B cell (primary cell): ENCODE results near the gene KCNIP1. TPM values are rescaled to one million over a fixed set of nuclear protein-coding genes. Genes with fewer than 3 reads are reported as not detected.

ENCODE experiments used
- ATAC-seq: fragments of 200-7000 bp; cut with Tn5 transposase; one replicate; pipeline ENCODE4 v1.10.0; 2021; ENCODE audit warnings: low read depth, mild to moderate bottlenecking, moderate number of reproducible peaks, moderate library complexity
- CTCF ChIA-PET: fragments of 350-600 bp; sonication (Branson Sonifier 250); formaldehyde crosslinking; loops from one replicate; lab custom pipeline; 2021; ENCODE audit warnings: antibody characterized with exemption, inconsistent platforms; lab: Charles Lee
- POLR2A ChIA-PET: fragments of 350-600 bp; sonication (Branson Sonifier 250); formaldehyde crosslinking; loops from one replicate; lab custom pipeline; 2021; ENCODE audit warnings: antibody characterized with exemption; lab: Charles Lee
- DNase-seq: peaks from one replicate; pipeline ENCODE4 v3.0.0; 2013
- H2AFZ ChIP-seq: 2 replicates; pipeline ENCODE4 v1.6.1; 2012; ENCODE audit warnings: mild to moderate bottlenecking, low read depth, low read length; ENCODE audit not compliant: insufficient read depth, poor library complexity, severe bottlenecking
- H3K27ac ChIP-seq, 2 donors: 1 replicate in 1 of 2; 2 replicates in 1 of 2; pipeline ENCODE4 v1.5.1; 2012 to 2013; ENCODE audit warnings: low read length in 2 of 2, mild to moderate bottlenecking in 2 of 2, moderate library complexity in 1 of 2
- H3K27me3 ChIP-seq, 4 experiments: fragments of 200-600 bp in 1 of 4; sonication (generic) in 1 of 4; replicated peaks in 1 of 4; 1 replicate in 2 of 4; 2 replicates in 2 of 4; pipeline versions ENCODE4 v1.6.1 to v1.7.0; 2013 to 2016; ENCODE audit warnings: low read length in 3 of 4, mild to moderate bottlenecking in 2 of 4, mixed read lengths in 1 of 4, moderate library complexity in 1 of 4; ENCODE audit not compliant: insufficient read depth in 4 of 4, control insufficient read depth in 3 of 4; ENCODE audit errors: control extremely low read depth in 1 of 4
- H3K36me3 ChIP-seq, 2 experiments: replicated peaks in 1 of 2; 1 replicate in 1 of 2; 2 replicates in 1 of 2; pipeline versions ENCODE4 v1.6.1 to v1.7.1; 2013; ENCODE audit warnings: low read length in 1 of 2; ENCODE audit not compliant: insufficient read depth in 2 of 2, control insufficient read depth in 1 of 2; ENCODE audit errors: control extremely low read depth in 1 of 2, extremely low read depth in 1 of 2
- H3K4me1 ChIP-seq, 2 donors: fragments of 200-600 bp in 1 of 2; sonication (generic) in 1 of 2; 1 replicate in 1 of 2; 2 replicates in 1 of 2; pipeline versions ENCODE4 v1.5.1 to v1.6.1; 2013 to 2017; ENCODE audit warnings: low read length in 2 of 2; ENCODE audit not compliant: control insufficient read depth in 2 of 2, insufficient read depth in 2 of 2
- H3K4me2 ChIP-seq: replicated peaks from 2 replicates; pipeline ENCODE3; 2012; ENCODE audit warnings: mild to moderate bottlenecking, low read depth, low read length; ENCODE audit not compliant: poor library complexity, severe bottlenecking
- H3K4me3 ChIP-seq, 5 experiments: fragments of 200-600 bp in 1 of 5; sonication (generic) in 1 of 5; 1 replicate in 3 of 5; 2 replicates in 2 of 5; pipeline versions ENCODE4 v1.5.1 to v1.7.0; 2011 to 2016; ENCODE audit warnings: low read length in 4 of 5, mild to moderate bottlenecking in 4 of 5, low read depth in 2 of 5, control low read depth in 1 of 5, moderate library complexity in 1 of 5; ENCODE audit not compliant: insufficient read depth in 1 of 5; ENCODE audit errors: control extremely low read depth in 1 of 5, extremely low read depth in 1 of 5
- H3K79me2 ChIP-seq: fragments of 200-600 bp; sonication (generic); one replicate; pipeline ENCODE4 v1.6.0; 2016; ENCODE audit warnings: low read length; ENCODE audit not compliant: control insufficient read depth, insufficient read depth
- H3K9ac ChIP-seq: fragments of 200-600 bp; sonication (generic); 2 replicates; pipeline ENCODE4 v1.6.1; 2017; ENCODE audit warnings: mild to moderate bottlenecking, low read length, moderate library complexity
- H3K9me3 ChIP-seq, 3 donors: one replicate each; pipeline versions ENCODE4 v1.6.1 to v1.7.1; 2013; ENCODE audit warnings: low read length in 2 of 3; ENCODE audit not compliant: control insufficient read depth in 2 of 3, insufficient read depth in 1 of 3; ENCODE audit errors: control extremely low read depth in 1 of 3
- H4K20me1 ChIP-seq: 2 replicates; pipeline ENCODE4 v1.6.0; 2012; ENCODE audit warnings: mild to moderate bottlenecking, low read length; ENCODE audit not compliant: insufficient read depth, control insufficient read depth, poor library complexity, severe bottlenecking
- H3K27ac Mint-ChIP-seq: one replicate; pipeline ENCODE4 v1.8.0; 2021; ENCODE audit warnings: mixed read lengths
- H3K27me3 Mint-ChIP-seq: one replicate; pipeline ENCODE4 v1.8.0; 2021; ENCODE audit warnings: mixed read lengths
- H3K4me1 Mint-ChIP-seq: one replicate; pipeline ENCODE4 v1.8.0; 2021; ENCODE audit warnings: mixed read lengths
- H3K4me3 Mint-ChIP-seq: one replicate; pipeline ENCODE4 v1.8.0; 2021; ENCODE audit warnings: mixed read lengths
- H3K9me3 Mint-ChIP-seq: one replicate; pipeline ENCODE4 v1.8.0; 2022; ENCODE audit warnings: mixed read lengths; ENCODE audit not compliant: insufficient read depth
- CTCF ChIP-seq: fragments of 200-600 bp; IDR thresholded peaks from one replicate; pipeline ENCODE4 v1.8.0; 2022; ENCODE audit warnings: antibody characterized with exemption, mild to moderate bottlenecking
- EZH2 ChIP-seq: IDR thresholded peaks from 2 replicates; pipeline ENCODE4 v1.6.1; 2012; ENCODE audit warnings: borderline replicate concordance, low read depth, mild to moderate bottlenecking, moderate library complexity, low read length; ENCODE audit not compliant: insufficient read depth, poor library complexity, severe bottlenecking
- WGBS: methylation state at CpG from one replicate; pipeline ENCODE4 v1.1.5; 2013; ENCODE audit warnings: missing lambda C conversion rate; ENCODE audit not compliant: insufficient coverage; 5-methylcytosine and 5-hydroxymethylcytosine counted together
- intact Hi-C: fragments of 100-400 bp; cut with micrococcal nuclease; formaldehyde crosslinking; loops from one replicate; pipeline ENCODE4 v1.10.0; 2022
- polyA plus RNA-seq: library from polyadenylated mRNA; depleted of rRNA; stranded (reverse); fragments of >200 nt; gene quantifications from 2 replicates; pipeline ENCODE4 v1.2.3, GENCODE V29; 2012
- total RNA-seq, 2 donors: library from RNA; stranded (reverse); fragments of 120-200 nt in 1 of 2; gene quantifications; 1 replicate in 1 of 2; 2 replicates in 1 of 2; pipeline versions ENCODE4 v1.2.3 to v1.2.4, GENCODE V29; 2013 to 2022

The KCNIP1 gene
- total and polyA plus RNA-seq, 2 donors (not counting 1 experiment from before 2014, with no cell fraction given) = not detected

DNA sequence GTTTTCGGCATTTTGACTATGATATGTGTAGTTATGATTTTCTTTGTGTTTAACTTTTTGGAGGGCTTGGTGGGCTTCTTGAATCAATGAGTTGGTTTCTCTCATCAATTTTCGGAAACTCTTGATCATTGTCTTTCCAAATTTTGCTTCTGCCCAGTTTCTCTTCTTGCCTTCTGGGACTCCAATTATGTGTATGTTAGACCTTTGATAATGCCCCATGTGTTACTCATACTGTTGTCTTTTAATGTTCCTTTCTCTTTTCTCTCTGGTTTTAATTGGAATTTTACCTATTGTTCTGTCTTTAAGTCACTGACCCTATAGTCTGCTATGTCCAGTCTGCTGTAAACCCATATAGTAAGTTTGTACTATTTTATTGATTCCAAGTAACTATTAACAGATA is 41.5 kb downstream of the KCNIP1 start:
- H4K20me1 ChIP-seq = no peaks in the 10 kb centered on the region

GRCh38 chr5:170545811-170546210 is 42.0 kb downstream of the KCNIP1 start:
- ATAC-seq (no peak), DNase-seq (no peak)
- H3K4me2 ChIP-seq = no peak overlapping the region
- peaks cover 0 to 12% (median 1%) of the 10 kb centered on the region in 3 donors for H3K9me3 ChIP-seq
- H3K79me2 ChIP-seq = no peaks in the 10 kb centered on the region
- no peak overlapping the region for H2AFZ ChIP-seq
- H3K4me1 Mint-ChIP-seq = no peaks in the 10 kb centered on the region
- no peak overlapping the region for H3K27ac Mint-ChIP-seq
- H3K27me3 Mint-ChIP-seq = peaks cover 19% of the 10 kb centered on the region
- H3K27ac ChIP-seq = no peak overlapping the region
- intact Hi-C loops = no loop called here
- peaks cover 5% of the 10 kb centered on the region for H3K9me3 Mint-ChIP-seq
- TF ChIP-seq CTCF = no peak
- TF ChIP-seq EZH2 = no peak
- ChIA-PET CTCF (no interaction called here), POLR2A (no interaction called here)
- no peak overlapping the region for H3K9ac ChIP-seq
- no peaks in the 10 kb centered on the region for H3K4me1 ChIP-seq
- no peak overlapping the region for H3K4me3 Mint-ChIP-seq
- no peak overlapping the region for H3K4me3 ChIP-seq
- peaks cover 0 to 8% (median 0%) of the 10 kb centered on the region in 4 experiments for H3K27me3 ChIP-seq
- H4K20me1 ChIP-seq = no peaks in the 10 kb centered on the region
- H3K36me3 ChIP-seq = no peaks in the 10 kb centered on the region
- WGBS = 43% methylated on average over 1 of the region's 1 CpG

More for the DNA sequence above, 41.5 kb downstream of the KCNIP1 start:
- peaks cover 19% of the 10 kb centered on the region for H3K27me3 Mint-ChIP-seq
- Histone ChIP-seq H3K9me3 (peaks cover 0 to 12% (median 1%) of the 10 kb centered on the region in 3 donors), H3K79me2 (no peaks in the 10 kb centered on the region), H3K27ac (no peak overlapping the region), H2AFZ (no peak overlapping the region), H3K4me1 (no peaks in the 10 kb centered on the region), H3K36me3 (no peaks in the 10 kb centered on the region), H3K4me3 (no peak overlapping the region), H3K9ac (no peak overlapping the region), H3K4me2 (no peak overlapping the region), H3K27me3 (peaks cover 0 to 8% (median 0%) of the 10 kb centered on the region in 4 experiments)
- DNase-seq (no peak), ATAC-seq (no peak)
- no peaks in the 10 kb centered on the region for H3K4me1 Mint-ChIP-seq
- intact Hi-C loops = no loop called here
- TF ChIP-seq CTCF (no peak), EZH2 (no peak)
- WGBS = no CpG with 5 or more reads among the region's 2 CpGs
- CTCF ChIA-PET = no interaction called here
- POLR2A ChIA-PET = no interaction called here
- H3K9me3 Mint-ChIP-seq = peaks cover 5% of the 10 kb centered on the region
- H3K4me3 Mint-ChIP-seq = no peak overlapping the region
- no peak overlapping the region for H3K27ac Mint-ChIP-seq
